K562 (cell line): ENCODE data around the gene MYB. TPM values are rescaled to one million over a fixed set of nuclear protein-coding genes. Genes with fewer than 3 reads are reported as not detected.

Experiments
- BCL6 ChIP-seq: fragments of 250-450 bp; sonication (Bioruptor Pico); IDR thresholded peaks from 2 replicates; pipeline ENCODE4 v1.4.0; 2020
- HDAC2 ChIP-seq: fragments of 450-650 bp; IDR thresholded peaks from 2 replicates; pipeline ENCODE4 v1.6.1; 2016; ENCODE audit warnings: mild to moderate bottlenecking
- HNRNPL ChIP-seq: fragments of 200-400 bp; formaldehyde crosslinking; IDR thresholded peaks from 2 replicates; pipeline ENCODE4 v1.6.1; 2017; ENCODE audit warnings: low read depth, mild to moderate bottlenecking, low read length
- HOMEZ ChIP-seq: fragments of 250-450 bp; sonication (Bioruptor Pico); IDR thresholded peaks from 2 replicates; pipeline ENCODE4 v1.4.0; 2020; ENCODE audit warnings: mild to moderate bottlenecking, moderate library complexity
- MECOM ChIP-seq: fragments of 250-450 bp; sonication (Bioruptor Pico); IDR thresholded peaks from 2 replicates; pipeline ENCODE4 v1.8.0; 2022; ENCODE audit warnings: inconsistent platforms
- POLR2H ChIP-seq: IDR thresholded peaks from 2 replicates; pipeline ENCODE4 v1.6.1; 2016; ENCODE audit warnings: missing genetic modification characterization, low read depth, mild to moderate bottlenecking, control low read depth, missing compliant biosample characterization, moderate library complexity
- POLR3G ChIP-seq: IDR thresholded peaks from 2 replicates; pipeline ENCODE4 v1.6.1; 2011; ENCODE audit not compliant: insufficient read length, insufficient replicate concordance; ENCODE audit errors: extremely low read depth
- PTRF ChIP-seq: fragments of 450-650 bp; IDR thresholded peaks from 2 replicates; pipeline ENCODE4 v1.6.1; 2016; ENCODE audit warnings: mild to moderate bottlenecking, missing genetic modification characterization, missing compliant biosample characterization
- RBFOX2 ChIP-seq: fragments of 200-400 bp; formaldehyde crosslinking; IDR thresholded peaks from 2 replicates; pipeline ENCODE4 v1.6.1; 2017; ENCODE audit warnings: low read depth, mild to moderate bottlenecking, low read length, moderate library complexity
- SAFB ChIP-seq: fragments of 200-400 bp; formaldehyde crosslinking; IDR thresholded peaks from 2 replicates; pipeline ENCODE4 v1.6.1; 2017; ENCODE audit warnings: low read depth, low read length, borderline replicate concordance
- SIX5 ChIP-seq, 2 experiments: IDR thresholded peaks; 2 replicates each; pipeline ENCODE4 v1.6.1; 2011; ENCODE audit warnings: low read length in 2 of 2, borderline replicate concordance in 1 of 2, low read depth in 1 of 2, mild to moderate bottlenecking in 1 of 2, moderate library complexity in 1 of 2; ENCODE audit not compliant: insufficient read depth in 1 of 2
- TAF1 ChIP-seq: IDR thresholded peaks from 2 replicates; pipeline ENCODE4 v1.6.1; 2011; ENCODE audit warnings: mild to moderate bottlenecking, low read length, moderate library complexity; ENCODE audit not compliant: insufficient read depth, control insufficient read depth, severe bottlenecking; ENCODE audit errors: extremely low read depth
- TCF7L2 ChIP-seq: fragments of 150-350 bp; IDR thresholded peaks from 2 replicates; pipeline ENCODE4 v1.6.1; 2016; ENCODE audit warnings: low read depth, mild to moderate bottlenecking, low read length, moderate library complexity
- TEAD4 ChIP-seq, 2 experiments: sonication (generic) in 1 of 2; formaldehyde crosslinking in 1 of 2; IDR thresholded peaks; 2 replicates each; pipeline versions ENCODE4 v1.6.1 to v1.8.0; 2012 to 2022; ENCODE audit warnings: borderline replicate concordance in 1 of 2, inconsistent platforms in 1 of 2, low read length in 1 of 2, mild to moderate bottlenecking in 1 of 2, missing genetic modification reagents in 1 of 2
- U2AF1 ChIP-seq: fragments of 200-400 bp; formaldehyde crosslinking; optimal IDR thresholded peaks from 2 replicates; pipeline ENCODE3; 2017; ENCODE audit warnings: mild to moderate bottlenecking, low read depth, low read length, moderate library complexity
- ZBTB49 ChIP-seq: sonication (generic); formaldehyde crosslinking; IDR thresholded peaks from 2 replicates; pipeline ENCODE4 v1.8.0; 2022; ENCODE audit warnings: missing genetic modification reagents, mild to moderate bottlenecking, borderline replicate concordance
- ZBTB9 ChIP-seq: fragments of 450-650 bp; formaldehyde crosslinking; IDR thresholded peaks from 2 replicates; pipeline ENCODE4 v1.4.0; 2020; ENCODE audit warnings: mild to moderate bottlenecking, moderate library complexity
- ZKSCAN3 ChIP-seq: fragments of 250-450 bp; sonication (Bioruptor Pico); IDR thresholded peaks from 2 replicates; pipeline ENCODE4 v1.4.0; 2020
- ZNF224 ChIP-seq: sonication (generic); formaldehyde crosslinking; IDR thresholded peaks from 2 replicates; pipeline ENCODE4 v1.8.0; 2022; ENCODE audit warnings: mild to moderate bottlenecking, missing genetic modification reagents
- ZNF232 ChIP-seq: sonication (generic); formaldehyde crosslinking; IDR thresholded peaks from 2 replicates; pipeline ENCODE4 v1.8.0; 2022; ENCODE audit warnings: mild to moderate bottlenecking, missing genetic modification reagents
- ZNF76 ChIP-seq: fragments of 250-450 bp; sonication (Bioruptor Pico); IDR thresholded peaks from 2 replicates; pipeline ENCODE4 v1.4.0; 2020; ENCODE audit warnings: mild to moderate bottlenecking, moderate library complexity, borderline replicate concordance
- polyA plus RNA-seq, 8 experiments: library from polyadenylated mRNA; depleted of rRNA in 4 of 8; stranded (reverse) in 5 of 8; unstranded in 3 of 8; fragments of >200 nt; fragmentation: Nextera tagmentation in 2 of 8; fragmentation: Illumina TruSeq in 1 of 8; extraction: Ambion mirVana in 2 of 8; extraction: Trizol in 1 of 8; gene quantifications; 2 replicates each; pipeline versions ENCODE4 v1.2.1 to v1.2.3, GENCODE V29; 2011 to 2014; ENCODE audit warnings: inconsistent platforms in 1 of 8, missing spikeins in 1 of 8
- total RNA-seq, 7 experiments: library from RNA; depleted of rRNA in 6 of 7; stranded (reverse); fragments of >200 nt in 6 of 7; fragmentation: Illumina TruSeq in 2 of 7; extraction: Trizol in 2 of 7; gene quantifications; 2 replicates each; pipeline versions ENCODE4 v1.2.1 to v1.2.3, GENCODE V29; 2011 to 2021; ENCODE audit warnings: low replicate concordance in 1 of 7

MYB gene
- total and polyA plus RNA-seq, 9 of the 15 experiments (the other 6 are each of a cell fraction or from before 2014, with no cell fraction given), result 35.8 to 218 (median 140) TPM

- no peak for TF ChIP-seq ZNF76 (CRISPR knock-in tag)
- TF ChIP-seq BCL6 (CRISPR knock-in tag), result no peak
- no peak for TF ChIP-seq TCF7L2
- TF ChIP-seq TAF1, result no peak
- no peak for TF ChIP-seq PTRF (tag)
- TF ChIP-seq TEAD4 (IDR thresholded peaks at IDR 0.05; ENCODE audit: low read length), result peak; percentile 73; the same call in 1 of the 2 replicates
- no peak for TF ChIP-seq TEAD4 (CRISPR knock-in tag; IDR thresholded peaks at IDR 0.05; ENCODE audit: borderline replicate concordance)
- TF ChIP-seq U2AF1, result no peak
- TF ChIP-seq HOMEZ (CRISPR knock-in tag), result no peak
- no peak for TF ChIP-seq ZNF224 (CRISPR knock-in tag)
- peak; percentile 15; the same call in 1 of the 2 replicates for TF ChIP-seq RBFOX2
- TF ChIP-seq ZKSCAN3 (CRISPR knock-in tag), result no peak
- 0 out of 2 replicates have a peak, but pooled peaks have one; percentile 4 for TF ChIP-seq MECOM (CRISPR knock-in tag)
- TF ChIP-seq SIX5 (IDR thresholded peaks at IDR 0.05; ENCODE audit: borderline replicate concordance in 1 of 2, insufficient read depth in 1 of 2, low read depth in 1 of 2, low read length in 2 of 2), result no peak
- no peak for TF ChIP-seq POLR2H
- TF ChIP-seq ZBTB49 (CRISPR knock-in tag), result no peak
- no peak for TF ChIP-seq ZBTB9
- no peak for TF ChIP-seq ZNF232 (CRISPR knock-in tag)
- no peak for TF ChIP-seq HDAC2
- no peak for TF ChIP-seq HNRNPL
- TF ChIP-seq SAFB, result no peak
- no peak for TF ChIP-seq POLR3G
These were observed 11.4 kb downstream of the MYB start (continued) for GRCh38 chr6:135192256-135193174.
